Measurements from ENCODE around the gene U2SURP.
A peak's percentile ranks its signal among the peaks of the same experiment; 100 is the strongest.
"Not testable (repeated sequence)": the region's sequence is repeated elsewhere in the genome, so short reads cannot be mapped to it uniquely, and the experiment has no call there.

Gene U2SURP

DNA sequence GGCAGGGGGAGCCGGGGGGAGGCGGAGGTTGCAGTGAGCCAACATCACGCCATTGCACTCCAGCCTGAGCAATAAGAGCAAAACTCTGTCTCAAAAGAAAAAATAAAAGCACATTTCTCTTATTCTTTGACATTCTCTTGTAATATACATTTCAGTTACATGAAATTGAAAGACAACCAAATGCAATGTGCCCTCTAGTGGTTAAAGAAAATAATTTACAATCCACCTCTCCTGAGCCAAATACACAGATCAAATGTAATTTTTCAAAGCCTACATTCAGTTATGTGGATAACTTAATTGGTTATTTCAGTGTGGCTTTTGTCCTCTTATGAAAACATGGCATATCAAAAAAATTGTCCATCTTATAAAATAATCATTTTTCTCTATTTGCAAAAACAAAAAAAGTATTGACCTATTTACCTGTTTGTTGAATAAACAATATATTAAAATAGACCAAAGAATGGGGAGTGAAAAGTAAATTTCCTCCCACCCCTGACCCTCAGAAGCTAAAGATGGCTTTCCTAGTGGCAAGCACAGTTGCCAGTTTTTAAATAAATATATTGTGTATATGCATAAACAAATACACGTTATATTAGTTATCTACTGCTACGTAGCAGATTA, 14.2 kb upstream of the U2SURP start:
- DNase-seq = peak; percentile 38 to 70 (median 67)
- POLR2A ChIA-PET = no interaction called here
- 90% methylated on average over 3 of the region's 5 CpGs for WGBS (ENCODE audit: insufficient coverage)

DNA sequence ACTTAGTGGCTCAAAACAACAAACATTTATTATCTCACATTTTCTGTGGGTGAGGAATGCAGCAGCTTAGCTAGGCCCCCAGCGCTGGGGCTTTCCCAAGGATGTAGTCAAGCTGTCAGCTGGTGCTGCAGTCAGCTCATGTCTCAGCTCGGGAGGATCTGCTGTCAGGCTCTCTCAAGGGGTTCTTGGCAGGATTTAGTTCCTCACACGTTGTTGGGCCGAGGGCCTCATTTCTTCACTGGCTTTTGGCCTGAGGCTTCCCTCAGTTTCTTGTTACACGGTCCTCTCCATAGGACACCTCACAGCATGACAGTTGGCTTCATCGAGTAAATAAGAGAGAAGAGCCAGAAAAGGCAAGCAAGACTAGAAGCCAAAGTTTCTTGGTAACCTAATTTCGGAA, 13.7 kb upstream of the U2SURP start:
- H3K36me3 ChIP-seq (ENCODE audit: control insufficient read depth in 4 of 4, insufficient read depth in 4 of 4, low read length in 3 of 4) = no peaks in the 10 kb centered on the region
- H3K27ac ChIP-seq (ENCODE audit: insufficient read depth in 1 of 2, low read depth in 1 of 2, low read length in 2 of 2, poor library complexity in 1 of 2, severe bottlenecking in 2 of 2) = no peak overlapping the region
- peaks cover 0 to 2% (median 0%) of the 10 kb centered on the region in 5 experiments for H3K27me3 ChIP-seq (replicated peaks in 2 of 5; ENCODE audit: control insufficient read depth in 4 of 5, insufficient read depth in 5 of 5, low read length in 4 of 5)
- WGBS (ENCODE audit: insufficient coverage) = 55% methylated on average over 7 of the region's 7 CpGs
- H3K4me3 ChIP-seq (ENCODE audit: control insufficient read depth in 1 of 7, extremely low read depth in 1 of 7, insufficient read depth in 4 of 7, low read depth in 2 of 7, low read length in 6 of 7) = no peak overlapping the region
- no peaks in the 10 kb centered on the region for H3K9me3 ChIP-seq (ENCODE audit: control extremely low read depth in 1 of 5, control insufficient read depth in 4 of 5, insufficient read depth in 2 of 5, low read depth in 1 of 5, low read length in 4 of 5)
- peak in 2 of 3 donors; percentile 44 to 53 for DNase-seq
- ChIA-PET CTCF (interaction anchor here (1.3 to 1.5 kb wide), 2 partner anchors 31 to 159 kb away, joined by 4 read pairs; no protein-coding TSS in a partner anchor), POLR2A (no interaction called here)
- no peaks in the 10 kb centered on the region for H3K4me1 ChIP-seq (ENCODE audit: control extremely low read depth in 1 of 4, control insufficient read depth in 4 of 4, insufficient read depth in 4 of 4, low read length in 3 of 4)

More for the DNA sequence above, 14.2 kb upstream of the U2SURP start:
- CTCF ChIA-PET = interaction anchor here (1.3 to 1.5 kb wide), 2 partner anchors 30 to 159 kb away, joined by 4 read pairs; no protein-coding TSS in a partner anchor
- peaks cover 0 to 2% (median 0%) of the 10 kb centered on the region in 5 experiments for H3K27me3 ChIP-seq (replicated peaks in 2 of 5; ENCODE audit: control insufficient read depth in 4 of 5, insufficient read depth in 5 of 5, low read length in 4 of 5)
- H3K4me3 ChIP-seq (ENCODE audit: control insufficient read depth in 1 of 7, extremely low read depth in 1 of 7, insufficient read depth in 4 of 7, low read depth in 2 of 7, low read length in 6 of 7) = no peak overlapping the region
- H3K36me3 ChIP-seq (ENCODE audit: control insufficient read depth in 4 of 4, insufficient read depth in 4 of 4, low read length in 3 of 4) = no peaks in the 10 kb centered on the region
- no peak overlapping the region for H3K27ac ChIP-seq (ENCODE audit: insufficient read depth in 1 of 2, low read depth in 1 of 2, low read length in 2 of 2, poor library complexity in 1 of 2, severe bottlenecking in 2 of 2)
- no peaks in the 10 kb centered on the region for H3K4me1 ChIP-seq (ENCODE audit: control extremely low read depth in 1 of 4, control insufficient read depth in 4 of 4, insufficient read depth in 4 of 4, low read length in 3 of 4)
- no peaks in the 10 kb centered on the region for H3K9me3 ChIP-seq (ENCODE audit: control extremely low read depth in 1 of 5, control insufficient read depth in 4 of 5, insufficient read depth in 2 of 5, low read depth in 1 of 5, low read length in 4 of 5)

DNA sequence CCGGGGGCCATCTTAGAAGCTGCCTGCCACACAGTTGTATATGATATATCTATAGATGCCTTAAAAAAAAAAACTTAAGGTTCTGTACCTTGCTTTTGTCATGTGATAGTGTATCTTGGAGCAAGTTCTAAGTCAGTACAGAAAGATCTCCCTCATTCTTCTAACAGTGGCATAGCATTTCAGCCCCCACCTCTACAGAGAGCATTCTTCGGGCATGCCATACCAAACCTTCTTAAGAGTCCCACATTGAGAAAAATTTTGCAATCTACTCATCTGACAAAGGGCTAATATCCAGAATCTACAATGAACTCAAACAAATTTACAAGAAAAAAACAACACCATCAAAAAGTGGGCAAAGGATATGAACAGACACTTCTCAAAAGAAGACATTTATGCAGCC, 13.1 kb upstream of the U2SURP start:
- H3K27ac ChIP-seq (ENCODE audit: insufficient read depth in 1 of 2, low read depth in 1 of 2, low read length in 2 of 2, poor library complexity in 1 of 2, severe bottlenecking in 2 of 2); H3K36me3 ChIP-seq (ENCODE audit: control insufficient read depth in 4 of 4, insufficient read depth in 4 of 4, low read length in 3 of 4); H3K4me3 ChIP-seq (ENCODE audit: control insufficient read depth in 1 of 7, extremely low read depth in 1 of 7, insufficient read depth in 4 of 7, low read depth in 2 of 7, low read length in 6 of 7); DNase-seq; H3K27me3 ChIP-seq (replicated peaks in 2 of 5; ENCODE audit: control insufficient read depth in 4 of 5, insufficient read depth in 5 of 5, low read length in 4 of 5); H3K4me1 ChIP-seq (ENCODE audit: control extremely low read depth in 1 of 4, control insufficient read depth in 4 of 4, insufficient read depth in 4 of 4, low read length in 3 of 4); POLR2A ChIA-PET; H3K9me3 ChIP-seq (ENCODE audit: control extremely low read depth in 1 of 5, control insufficient read depth in 4 of 5, insufficient read depth in 2 of 5, low read depth in 1 of 5, low read length in 4 of 5): not testable (repeated sequence)
- WGBS (ENCODE audit: insufficient coverage) = no CpG with 5 or more reads among the region's 2 CpGs
- CTCF ChIA-PET = interaction anchor here (1.5 kb wide), 1 partner anchor 160 kb away, joined by 4 read pairs; no protein-coding TSS in a partner anchor

DNA sequence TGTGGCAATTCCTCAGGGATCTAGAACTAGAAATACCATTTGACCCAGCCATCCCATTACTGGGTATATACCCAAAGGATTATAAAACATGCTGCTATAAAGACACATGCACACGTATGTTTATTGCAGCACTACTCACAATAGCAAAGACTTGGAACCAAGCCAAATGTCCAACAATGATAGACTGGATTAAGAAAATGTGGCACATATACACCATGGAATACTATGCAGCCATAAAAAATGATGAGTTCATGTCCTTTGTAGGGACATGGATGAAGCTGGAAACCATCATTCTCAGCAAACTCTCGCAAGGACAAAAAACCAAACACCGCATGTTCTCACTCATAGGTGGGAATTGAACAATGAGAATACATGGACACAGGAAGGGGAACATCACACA, 12.5 kb upstream of the U2SURP start:
- H3K9me3 ChIP-seq (ENCODE audit: control extremely low read depth in 1 of 5, control insufficient read depth in 4 of 5, insufficient read depth in 2 of 5, low read depth in 1 of 5, low read length in 4 of 5); H3K4me1 ChIP-seq (ENCODE audit: control extremely low read depth in 1 of 4, control insufficient read depth in 4 of 4, insufficient read depth in 4 of 4, low read length in 3 of 4); DNase-seq; H3K27me3 ChIP-seq (replicated peaks in 2 of 5; ENCODE audit: control insufficient read depth in 4 of 5, insufficient read depth in 5 of 5, low read length in 4 of 5); H3K4me3 ChIP-seq (ENCODE audit: control insufficient read depth in 1 of 7, extremely low read depth in 1 of 7, insufficient read depth in 4 of 7, low read depth in 2 of 7, low read length in 6 of 7); POLR2A ChIA-PET; CTCF ChIA-PET; H3K36me3 ChIP-seq (ENCODE audit: control insufficient read depth in 4 of 4, insufficient read depth in 4 of 4, low read length in 3 of 4); H3K27ac ChIP-seq (ENCODE audit: insufficient read depth in 1 of 2, low read depth in 1 of 2, low read length in 2 of 2, poor library complexity in 1 of 2, severe bottlenecking in 2 of 2): not testable (repeated sequence)
- no CpG with 5 or more reads among the region's 3 CpGs for WGBS (ENCODE audit: insufficient coverage)

DNA sequence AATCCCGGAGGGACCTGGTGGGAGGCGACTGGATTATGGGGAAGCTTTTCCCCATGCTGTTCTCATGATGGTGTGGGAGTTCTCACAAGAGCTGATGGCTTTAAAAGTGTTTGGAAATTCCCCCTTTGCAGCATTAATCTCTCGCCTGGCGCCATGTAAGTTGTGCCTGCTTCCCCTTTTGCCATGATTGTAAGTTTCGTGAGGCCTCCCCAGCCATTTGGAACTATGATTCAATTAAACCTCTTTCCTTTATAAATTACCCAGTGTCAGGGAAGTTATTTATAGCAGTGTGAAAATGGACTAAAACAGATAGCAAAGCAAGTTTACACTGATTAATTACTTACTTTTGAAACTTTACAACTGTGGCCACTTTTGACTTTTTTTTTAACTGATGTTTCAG, 10.6 kb upstream of the U2SURP start:
- Histone ChIP-seq H3K36me3 (ENCODE audit: control insufficient read depth in 4 of 4, insufficient read depth in 4 of 4, low read length in 3 of 4) (no peaks in the 10 kb centered on the region), H3K27ac (ENCODE audit: insufficient read depth in 1 of 2, low read depth in 1 of 2, low read length in 2 of 2, poor library complexity in 1 of 2, severe bottlenecking in 2 of 2) (no peak overlapping the region), H3K4me1 (ENCODE audit: control extremely low read depth in 1 of 4, control insufficient read depth in 4 of 4, insufficient read depth in 4 of 4, low read length in 3 of 4) (no peaks in the 10 kb centered on the region), H3K9me3 (ENCODE audit: control extremely low read depth in 1 of 5, control insufficient read depth in 4 of 5, insufficient read depth in 2 of 5, low read depth in 1 of 5, low read length in 4 of 5) (no peaks in the 10 kb centered on the region), H3K27me3 (replicated peaks in 2 of 5; ENCODE audit: control insufficient read depth in 4 of 5, insufficient read depth in 5 of 5, low read length in 4 of 5) (no peaks in the 10 kb centered on the region), H3K4me3 (ENCODE audit: control insufficient read depth in 1 of 7, extremely low read depth in 1 of 7, insufficient read depth in 4 of 7, low read depth in 2 of 7, low read length in 6 of 7) (no peak overlapping the region)
- 100% methylated on average over 2 of the region's 5 CpGs for WGBS (ENCODE audit: insufficient coverage)
- CTCF ChIA-PET = interaction anchor here (0.9 to 2.4 kb wide), 6 partner anchors 9 to 162 kb away, joined by 3 to 11 read pairs (median 5); partner anchors contain the start of gene U2SURP
- peak in 2 of 3 donors; percentile 27 for DNase-seq
- POLR2A ChIA-PET = no interaction called here

DNA sequence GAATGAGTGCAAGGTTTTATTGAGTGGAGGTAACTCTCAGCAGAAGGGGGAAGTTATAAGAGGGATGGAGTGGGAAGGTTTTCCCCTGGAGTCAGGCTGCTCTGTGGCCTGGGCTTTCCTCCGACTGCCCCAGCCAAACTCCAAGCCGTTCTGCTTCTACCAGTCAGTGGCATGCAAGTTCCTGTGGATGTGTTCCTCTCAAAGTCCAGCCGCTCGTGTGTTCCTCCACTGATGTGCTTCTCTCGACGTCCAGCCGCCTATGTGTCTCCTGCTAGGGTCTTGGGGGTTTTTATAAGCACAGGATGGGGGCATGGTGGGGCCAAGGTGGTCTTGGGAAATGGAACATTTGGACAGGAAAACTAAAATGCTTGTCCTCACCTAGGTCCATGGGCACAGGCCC, 9.0 kb upstream of the U2SURP start:
- 94% methylated on average over 5 of the region's 7 CpGs for WGBS (ENCODE audit: insufficient coverage)
- CTCF ChIA-PET = interaction anchor here (0.7 to 3.1 kb wide), 7 partner anchors 11 to 413 kb away, joined by 3 to 23 read pairs (median 5); no protein-coding TSS in a partner anchor
- POLR2A ChIA-PET = no interaction called here

DNA sequence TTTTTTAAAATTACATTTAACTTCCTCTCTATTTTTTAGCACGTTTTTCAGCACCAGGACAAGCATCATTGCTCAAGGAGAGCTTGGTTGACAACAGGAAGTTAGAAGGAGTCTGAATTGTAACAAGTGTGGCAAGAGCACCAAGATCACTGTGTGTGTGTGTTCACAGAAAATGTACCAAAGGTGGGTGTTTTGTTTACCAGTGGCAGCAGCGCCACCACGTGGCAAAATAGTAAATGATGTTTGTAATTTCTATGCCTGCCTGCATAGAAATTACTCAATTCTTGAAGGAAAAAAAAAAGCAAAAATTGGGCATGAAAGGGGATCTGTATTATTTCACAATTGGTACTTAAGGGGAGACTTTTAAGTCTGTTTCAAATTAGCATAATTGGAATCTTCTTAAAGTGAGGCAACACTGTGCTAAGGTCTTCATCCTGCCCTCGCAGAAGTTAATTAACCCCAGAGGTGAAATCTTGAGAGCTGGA, 7.4 kb upstream of the U2SURP start:
- no peaks in the 10 kb centered on the region for H3K36me3 ChIP-seq (ENCODE audit: control insufficient read depth in 4 of 4, insufficient read depth in 4 of 4, low read length in 3 of 4)
- no peaks in the 10 kb centered on the region for H3K9me3 ChIP-seq (ENCODE audit: control extremely low read depth in 1 of 5, control insufficient read depth in 4 of 5, insufficient read depth in 2 of 5, low read depth in 1 of 5, low read length in 4 of 5)
- no peak overlapping the region for H3K4me3 ChIP-seq (ENCODE audit: control insufficient read depth in 1 of 7, extremely low read depth in 1 of 7, insufficient read depth in 4 of 7, low read depth in 2 of 7, low read length in 6 of 7)
- no peaks in the 10 kb centered on the region for H3K4me1 ChIP-seq (ENCODE audit: control extremely low read depth in 1 of 4, control insufficient read depth in 4 of 4, insufficient read depth in 4 of 4, low read length in 3 of 4)
- DNase-seq = peak; percentile 78 to 89 (median 84)
- POLR2A ChIA-PET = no interaction called here
- 33% methylated on average over 3 of the region's 4 CpGs for WGBS (ENCODE audit: insufficient coverage)
- H3K27me3 ChIP-seq (replicated peaks in 2 of 5; ENCODE audit: control insufficient read depth in 4 of 5, insufficient read depth in 5 of 5, low read length in 4 of 5) = no peaks in the 10 kb centered on the region
- H3K27ac ChIP-seq (ENCODE audit: insufficient read depth in 1 of 2, low read depth in 1 of 2, low read length in 2 of 2, poor library complexity in 1 of 2, severe bottlenecking in 2 of 2) = no peak overlapping the region
- CTCF ChIA-PET = interaction anchor here (0.8 to 3.1 kb wide), 10 partner anchors 9 to 414 kb away, joined by 3 to 23 read pairs (median 4); no protein-coding TSS in a partner anchor

More for the DNA sequence above, 9.0 kb upstream of the U2SURP start:
- H3K36me3 ChIP-seq (ENCODE audit: control insufficient read depth in 4 of 4, insufficient read depth in 4 of 4, low read length in 3 of 4) = no peaks in the 10 kb centered on the region
- H3K4me3 ChIP-seq (ENCODE audit: control insufficient read depth in 1 of 7, extremely low read depth in 1 of 7, insufficient read depth in 4 of 7, low read depth in 2 of 7, low read length in 6 of 7) = no peak overlapping the region
- H3K4me1 ChIP-seq (ENCODE audit: control extremely low read depth in 1 of 4, control insufficient read depth in 4 of 4, insufficient read depth in 4 of 4, low read length in 3 of 4) = no peaks in the 10 kb centered on the region
- no peaks in the 10 kb centered on the region for H3K27me3 ChIP-seq (replicated peaks in 2 of 5; ENCODE audit: control insufficient read depth in 4 of 5, insufficient read depth in 5 of 5, low read length in 4 of 5)
- no peaks in the 10 kb centered on the region for H3K9me3 ChIP-seq (ENCODE audit: control extremely low read depth in 1 of 5, control insufficient read depth in 4 of 5, insufficient read depth in 2 of 5, low read depth in 1 of 5, low read length in 4 of 5)
- no peak overlapping the region for H3K27ac ChIP-seq (ENCODE audit: insufficient read depth in 1 of 2, low read depth in 1 of 2, low read length in 2 of 2, poor library complexity in 1 of 2, severe bottlenecking in 2 of 2)
- no peak for DNase-seq

Data from common myeloid progenitor, CD34-positive (primary cell).